G401.6 (cell line): Measurements from ENCODE around the gene CEP78.
A peak's percentile ranks its signal among the peaks of the same experiment; 100 is the strongest.

Experiments used
- FAIRE-seq: peaks from 2 replicates; lab custom pipeline; 2012; peaks lifted over from hg19 to GRCh38; lab: Jason Lieb, UNC

Gene CEP78

GRCh38 chr9:78288214-78288892 is 52.5 kb downstream of the CEP78 start:
- FAIRE-seq: no peak

- FAIRE-seq: no peak
Measured at GRCh38 chr9:78289474-78289873, 53.6 kb downstream of the CEP78 start.

- FAIRE-seq: no peak
Measured at GRCh38 chr9:78291240-78291925, 55.5 kb downstream of the CEP78 start.

GRCh38 chr9:78292026-78292425 is 56.2 kb downstream of the CEP78 start:
- FAIRE-seq: no peak

- FAIRE-seq: no peak
Measured at GRCh38 chr9:78292716-78293497, 57.0 kb downstream of the CEP78 start.

GRCh38 chr9:78294290-78295176 is 58.7 kb downstream of the CEP78 start:
- no peak for FAIRE-seq

- no peak for FAIRE-seq
Measured at GRCh38 chr9:78295177-78295575, 59.3 kb downstream of the CEP78 start.

GRCh38 chr9:78295731-78296130 is 59.9 kb downstream of the CEP78 start:
- FAIRE-seq: no peak

GRCh38 chr9:78296201-78296892 is 60.5 kb downstream of the CEP78 start:
- FAIRE-seq: no peak

- FAIRE-seq: peak; percentile 96
Measured at GRCh38 chr9:78296893-78297671, 61.2 kb downstream of the CEP78 start, which contains the start of gene PSAT1. Gene PSAT1 (plus strand): TSS chr9:78297125. CDS start chr9:78297211, 86 bp downstream.

- no peak for FAIRE-seq
Measured at GRCh38 chr9:78297672-78297961, 61.7 kb downstream of the CEP78 start.

GRCh38 chr9:78298046-78298765 is 62.3 kb downstream of the CEP78 start:
- no peak for FAIRE-seq

GRCh38 chr9:78300209-78300608 is 64.3 kb downstream of the CEP78 start:
- no peak for FAIRE-seq

GRCh38 chr9:78301466-78301865 is 65.6 kb downstream of the CEP78 start:
- FAIRE-seq: no peak

- no peak for FAIRE-seq
Measured at GRCh38 chr9:78303377-78304062, 67.6 kb downstream of the CEP78 start.

GRCh38 chr9:78304357-78304756 is 68.5 kb downstream of the CEP78 start:
- FAIRE-seq: no peak

GRCh38 chr9:78306222-78307076 is 70.6 kb downstream of the CEP78 start:
- FAIRE-seq: no peak

GRCh38 chr9:78307360-78307759 is 71.5 kb downstream of the CEP78 start:
- FAIRE-seq: no peak

GRCh38 chr9:78309066-78309465 is 73.2 kb downstream of the CEP78 start:
- FAIRE-seq: no peak
